HG02970 (cell line): Measurements from ENCODE around the gene PLXNA4.
"Not testable (repeated sequence)": the region's sequence is repeated elsewhere in the genome, so short reads cannot be mapped to it uniquely, and the experiment has no call there.

Experiments used
- ATAC-seq: cut with Tn5 transposase; IDR thresholded peaks from one replicate; pipeline ENCODE4 v1.9.1; 2021; ENCODE audit warnings: mild to moderate bottlenecking, moderate library complexity, moderate number of reproducible peaks; ENCODE audit not compliant: unreplicated experiment, low FRiP score

The PLXNA4 gene

DNA sequence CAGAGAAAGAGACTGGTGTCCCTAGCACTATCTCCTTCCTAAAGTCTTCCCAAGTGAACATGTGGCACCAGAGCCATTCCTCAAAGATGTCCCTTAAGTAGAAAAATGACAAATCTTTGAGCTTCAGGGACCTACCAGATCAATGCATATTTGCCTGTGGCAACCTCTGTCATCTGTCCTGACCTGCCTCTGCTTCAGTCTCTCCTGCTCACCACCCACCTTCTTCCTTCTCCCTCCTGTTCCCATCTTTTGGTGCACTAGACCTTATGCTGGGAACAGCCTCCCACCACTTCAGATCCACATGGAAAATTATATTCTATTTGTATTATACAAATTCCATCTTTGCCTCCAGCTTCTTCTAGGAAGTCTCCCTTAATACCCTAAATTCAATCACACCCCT is 386.4 kb downstream of the PLXNA4 start:
- ATAC-seq = no peak

DNA sequence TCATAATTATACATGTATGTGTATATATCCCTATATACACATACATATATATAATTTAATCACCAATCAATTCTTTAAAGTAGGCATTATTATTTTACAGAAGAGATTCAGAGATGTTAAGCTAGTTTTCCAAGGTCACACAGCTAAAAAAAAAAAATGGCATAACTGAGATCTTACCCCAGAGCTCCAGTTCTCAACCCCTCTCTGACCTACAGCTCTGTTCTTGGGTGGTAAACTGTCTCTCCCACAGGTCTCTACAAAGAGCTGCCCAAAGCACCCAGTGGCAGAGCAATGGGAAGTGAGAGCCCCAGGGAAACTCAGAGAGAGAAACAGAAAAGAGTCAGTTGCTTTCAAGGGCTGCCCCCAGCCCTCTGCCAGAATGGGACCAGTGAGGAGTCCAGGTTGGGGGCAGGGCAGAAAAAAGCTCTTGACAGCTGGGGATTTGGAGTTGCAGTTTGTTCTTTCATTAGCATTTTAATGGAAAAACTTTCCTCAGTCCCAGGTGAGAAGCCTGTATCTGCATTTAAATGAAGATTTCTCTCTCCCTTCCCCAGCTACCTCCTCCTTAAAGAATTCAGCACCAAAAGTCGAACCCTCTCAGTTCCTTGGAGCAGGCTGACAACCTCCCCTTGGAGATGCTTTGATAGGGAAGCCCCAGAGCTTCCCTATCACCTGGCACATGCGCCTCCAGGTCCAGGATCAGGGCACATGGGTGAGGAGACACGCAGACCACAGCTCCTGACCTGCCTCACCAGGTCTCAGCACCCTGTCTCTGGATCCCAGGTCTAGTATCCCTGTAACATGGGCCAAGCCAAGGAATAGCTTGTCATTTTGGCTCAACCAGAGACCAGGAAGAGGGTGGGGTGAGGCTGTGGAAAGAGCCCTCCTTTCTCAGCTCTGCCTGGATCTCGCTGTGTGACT is 388.1 kb downstream of the PLXNA4 start:
- no peak for ATAC-seq

DNA sequence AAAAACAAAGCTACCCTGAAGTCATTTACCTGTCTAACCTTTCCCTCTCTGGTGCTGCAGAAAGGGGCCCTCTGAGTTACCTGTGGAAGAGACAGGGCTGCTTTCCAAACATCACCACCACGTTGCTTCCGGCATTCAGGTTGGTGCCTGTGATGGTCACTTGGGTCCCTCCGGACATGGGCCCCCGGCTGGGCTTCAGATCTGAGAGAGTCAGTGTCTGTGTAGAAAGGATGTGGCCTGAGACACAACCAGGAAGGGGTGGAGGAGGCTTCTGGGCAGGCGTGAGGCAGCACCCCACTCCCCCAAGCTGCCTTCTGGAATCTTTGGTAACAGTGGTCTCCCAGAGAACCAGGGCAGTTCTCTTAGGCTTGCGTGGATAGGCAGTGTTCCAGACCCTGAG is 388.9 kb downstream of the PLXNA4 start:
- no peak for ATAC-seq

GRCh38 chr7:132185150-132185549 is 391.1 kb downstream of the PLXNA4 start:
- ATAC-seq = no peak

DNA sequence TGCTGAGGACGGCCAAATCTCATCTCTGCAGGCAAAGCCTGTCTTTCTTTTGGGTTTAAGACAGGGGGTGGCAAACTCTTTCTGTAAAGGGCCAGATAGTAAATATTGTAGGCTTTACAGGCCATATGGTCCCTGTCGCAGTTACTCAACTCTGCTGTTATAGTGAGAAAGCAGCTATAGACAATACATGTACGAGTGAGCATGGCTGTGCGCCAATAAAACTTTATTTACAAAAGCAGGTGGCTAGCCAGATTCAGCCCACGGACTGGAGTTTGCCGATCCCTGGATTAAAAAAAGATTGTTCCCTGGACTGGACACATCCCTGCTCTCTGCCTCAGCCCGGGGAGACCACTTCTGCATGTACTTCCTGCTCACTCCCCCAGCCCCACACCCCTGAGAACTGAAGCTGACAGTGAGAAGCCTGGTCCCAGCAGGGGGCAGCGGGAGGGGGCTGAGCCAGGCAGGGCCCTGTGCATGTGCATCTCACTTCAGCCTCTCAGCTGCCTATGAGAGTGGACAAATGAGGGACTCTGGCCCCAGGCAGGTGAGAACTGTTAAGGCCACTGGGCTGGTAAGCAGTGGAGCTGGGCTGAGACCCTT is 392.4 kb downstream of the PLXNA4 start:
- no peak for ATAC-seq

- no peak for ATAC-seq
Measured at GRCh38 chr7:132182992-132183391, 393.3 kb downstream of the PLXNA4 start.

- no peak for ATAC-seq
Measured at GRCh38 chr7:132181946-132182685, 394.2 kb downstream of the PLXNA4 start.

DNA sequence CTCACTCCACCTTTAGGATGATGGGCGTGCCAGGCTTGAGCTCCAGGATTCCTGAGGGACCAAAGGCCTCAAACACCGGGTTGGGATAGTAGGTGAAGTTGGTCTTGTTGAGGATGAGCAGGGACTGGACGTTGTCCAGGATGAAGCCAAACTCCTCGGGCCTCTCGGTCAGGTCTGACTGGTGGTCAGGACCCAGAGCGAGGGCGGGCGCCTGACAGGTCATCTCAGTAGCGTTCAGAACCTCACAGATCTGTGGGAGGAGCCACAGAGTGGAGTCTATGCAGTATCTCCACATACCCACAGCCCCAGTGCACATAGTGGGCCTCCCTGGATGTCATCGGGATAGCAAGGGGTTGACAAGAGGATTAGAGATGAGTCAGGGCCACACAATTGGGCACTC is 394.9 kb downstream of the PLXNA4 start:
- no peak for ATAC-seq

- no peak for ATAC-seq
Measured at GRCh38 chr7:132180481-132180880, 395.8 kb downstream of the PLXNA4 start.

GRCh38 chr7:132179681-132180080 is 396.6 kb downstream of the PLXNA4 start:
- no peak for ATAC-seq

GRCh38 chr7:132179080-132179430 is 397.2 kb downstream of the PLXNA4 start:
- ATAC-seq = no peak

DNA sequence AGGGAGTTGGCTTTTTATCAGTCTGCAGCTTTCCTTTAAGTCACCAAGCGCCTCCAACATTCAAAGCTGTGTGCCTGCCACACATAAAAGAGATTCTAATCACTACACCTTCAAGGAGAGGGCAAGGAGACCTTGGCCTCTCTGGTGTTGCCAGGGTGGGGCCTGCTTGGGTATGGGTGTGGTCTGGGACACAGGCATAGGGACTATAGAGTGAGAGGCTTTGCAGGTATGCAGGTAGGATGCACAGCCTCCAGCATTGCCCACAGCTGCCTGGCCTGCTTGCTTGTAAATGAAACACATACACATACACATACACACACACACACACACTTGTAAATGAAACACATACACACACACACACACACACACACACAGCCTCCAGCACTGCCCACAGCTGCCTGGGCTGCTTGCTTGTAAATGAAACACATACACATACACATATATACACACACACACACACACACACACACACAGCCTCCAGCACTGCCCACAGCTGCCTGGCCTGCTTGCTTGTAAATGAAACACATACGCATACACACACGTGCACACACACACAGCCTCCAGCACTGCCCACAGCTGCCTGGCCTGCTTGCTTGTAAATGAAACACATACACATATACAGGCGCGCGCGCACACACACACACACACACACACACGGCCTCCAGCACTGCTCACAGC is 397.7 kb downstream of the PLXNA4 start:
- ATAC-seq = not testable (repeated sequence)

DNA sequence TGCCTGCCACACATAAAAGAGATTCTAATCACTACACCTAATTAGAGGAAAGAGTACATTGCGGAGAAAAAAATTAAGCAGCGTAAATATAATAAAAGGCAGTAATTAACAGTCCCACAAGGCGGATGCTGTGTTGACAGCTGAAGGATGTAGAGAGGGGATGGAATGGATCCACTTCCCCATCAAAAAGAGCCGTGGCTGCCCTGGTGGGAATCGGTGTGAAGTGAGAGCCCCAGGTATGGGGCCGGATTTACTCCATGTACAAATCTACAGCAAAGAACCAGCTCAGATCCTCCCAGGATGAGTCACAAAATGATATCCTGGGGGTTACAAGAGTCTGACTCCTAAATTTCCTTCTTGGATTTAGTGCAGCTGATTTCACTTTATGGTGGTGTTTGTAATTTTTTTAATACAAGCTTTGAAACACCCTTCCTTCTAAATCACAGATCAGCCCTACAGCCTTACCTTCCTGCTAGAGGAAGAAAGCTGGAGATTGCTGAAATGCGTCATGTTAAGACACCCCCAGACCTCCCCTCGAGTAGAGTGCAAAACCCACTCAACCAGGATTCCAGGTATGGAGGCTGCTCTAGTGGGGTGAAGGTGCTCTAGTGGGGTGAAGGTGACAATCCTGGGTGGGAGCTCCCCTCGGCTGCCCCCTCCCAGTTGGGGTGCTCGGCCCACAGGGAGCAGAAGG is 398.4 kb downstream of the PLXNA4 start:
- ATAC-seq = no peak

GRCh38 chr7:132176719-132177118 is 399.6 kb downstream of the PLXNA4 start:
- ATAC-seq = no peak

- ATAC-seq = no peak
Measured at GRCh38 chr7:132171130-132171576, 405.1 kb downstream of the PLXNA4 start.

DNA sequence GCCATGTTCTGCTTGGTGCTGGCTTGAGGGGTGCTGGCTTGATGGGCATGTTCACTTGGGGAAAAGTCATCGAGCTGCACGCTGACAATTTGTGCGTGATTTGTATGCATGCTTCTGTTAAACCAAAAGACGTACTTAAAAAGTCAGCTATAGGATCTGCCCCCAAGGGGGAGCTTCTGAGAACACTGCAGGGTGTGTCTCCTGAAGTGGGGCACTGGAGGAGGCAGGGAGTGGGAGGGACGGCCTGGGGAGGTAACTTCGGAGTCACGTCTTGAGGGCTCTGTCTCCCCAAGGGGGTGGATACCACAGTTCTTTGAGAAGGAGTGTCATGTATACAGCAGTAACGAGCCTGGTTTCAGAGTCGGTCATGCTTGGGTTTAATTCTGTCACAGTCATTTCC is 406.5 kb downstream of the PLXNA4 start:
- no peak for ATAC-seq

DNA sequence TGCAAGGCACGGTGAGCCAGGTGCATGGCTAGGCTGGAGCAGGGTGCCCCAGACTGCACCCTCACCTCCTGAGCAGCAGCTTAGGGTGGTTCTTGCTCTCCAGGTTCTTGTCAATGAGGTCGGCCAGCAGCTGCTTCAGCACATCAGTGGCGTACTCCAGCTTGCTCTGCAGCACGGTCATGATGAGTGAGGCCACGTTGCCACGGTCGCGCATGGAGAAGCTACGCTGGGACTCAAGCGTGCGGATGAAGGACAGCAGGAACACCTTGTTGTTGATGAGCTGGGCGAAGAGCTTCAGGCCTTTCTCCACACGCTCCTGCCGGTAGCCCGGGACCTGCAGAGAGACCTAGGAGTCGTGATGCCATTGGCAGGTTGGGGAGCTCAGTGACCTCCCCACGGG is 408.0 kb downstream of the PLXNA4 start:
- no peak for ATAC-seq

- ATAC-seq = not testable (repeated sequence)
Measured at GRCh38 chr7:132165695-132166094, 410.6 kb downstream of the PLXNA4 start.

DNA sequence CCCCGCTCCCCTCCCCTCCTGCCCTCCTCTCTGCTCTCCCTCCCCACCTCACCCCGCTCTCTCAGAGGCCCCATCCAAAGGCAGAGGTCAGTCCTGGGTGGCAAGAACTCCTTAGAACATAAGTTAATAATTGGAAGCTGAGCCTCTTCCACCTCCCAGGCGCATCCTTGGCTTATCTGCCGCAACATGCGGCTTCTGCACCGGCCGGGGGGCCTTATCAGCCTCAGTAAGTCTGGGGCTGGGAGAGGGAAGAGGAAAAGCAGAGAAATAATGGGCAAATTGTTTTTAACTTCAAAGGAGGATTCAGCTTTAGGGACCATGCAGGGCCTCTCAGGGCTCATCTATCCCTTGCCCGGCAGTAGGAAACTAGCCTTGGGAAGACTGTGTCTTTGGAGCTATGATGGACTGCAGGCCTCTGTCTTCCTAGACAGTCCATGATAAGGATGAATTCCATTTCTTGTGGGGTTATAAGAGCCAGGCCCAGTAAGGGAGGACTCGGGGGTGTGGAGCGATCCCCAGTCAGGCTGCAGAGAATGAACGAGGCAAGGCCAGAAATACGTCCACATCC is 411.6 kb downstream of the PLXNA4 start:
- no peak for ATAC-seq
